GM23338 (cell line): ENCODE results near the gene ADPRHL1. TPM values are rescaled to one million over a fixed set of nuclear protein-coding genes. Genes with fewer than 3 reads are reported as not detected.

Source experiments
- ATAC-seq: fragments of 200-7000 bp; cut with Tn5 transposase; 3 replicates; pipeline ENCODE4 v1.9.1; 2020
- DNase-seq: peaks from one replicate; pipeline ENCODE4 v3.0.0-alpha.2; 2015; ENCODE audit warnings: low spot score
- H2AFZ ChIP-seq: fragments of 200-600 bp; sonication (generic); 2 replicates; pipeline ENCODE4 v1.8.0; 2016; ENCODE audit warnings: antibody characterized with exemption, mild to moderate bottlenecking, moderate library complexity
- H3F3A ChIP-seq: fragments of 200-600 bp; sonication (generic); replicated peaks from 2 replicates; pipeline ENCODE4 v1.8.0; 2017; ENCODE audit warnings: antibody characterized with exemption, mixed run types, low read depth
- H3K27ac ChIP-seq: fragments of 200-600 bp; sonication (generic); 2 replicates; pipeline ENCODE4 v1.6.1; 2016; ENCODE audit warnings: low read depth
- H3K27me3 ChIP-seq: fragments of 200-600 bp; sonication (generic); 2 replicates; pipeline ENCODE4 v1.8.0; 2016; ENCODE audit warnings: mild to moderate bottlenecking, mixed run types, moderate library complexity; ENCODE audit not compliant: insufficient read depth
- H3K36me3 ChIP-seq: fragments of 200-600 bp; sonication (generic); 2 replicates; pipeline ENCODE4 v1.8.0; 2016; ENCODE audit warnings: mild to moderate bottlenecking; ENCODE audit not compliant: insufficient read depth
- H3K4me1 ChIP-seq: fragments of 200-600 bp; sonication (generic); 2 replicates; pipeline ENCODE4 v1.8.0; 2016; ENCODE audit warnings: mild to moderate bottlenecking, moderate library complexity; ENCODE audit not compliant: insufficient read depth
- H3K4me2 ChIP-seq: fragments of 200-600 bp; sonication (generic); 2 replicates; pipeline ENCODE4 v1.7.1; 2017; ENCODE audit warnings: mixed run types
- H3K4me3 ChIP-seq: fragments of 200-600 bp; sonication (generic); 2 replicates; pipeline ENCODE4 v1.6.1; 2016; ENCODE audit warnings: mixed run types
- H3K79me2 ChIP-seq: fragments of 200-600 bp; sonication (generic); replicated peaks from 2 replicates; pipeline ENCODE4 v1.8.0; 2017; ENCODE audit warnings: mild to moderate bottlenecking; ENCODE audit not compliant: insufficient read depth
- H3K9me2 ChIP-seq: fragments of 200-600 bp; sonication (generic); 2 replicates; pipeline ENCODE4 v1.8.0; 2017; ENCODE audit not compliant: insufficient read depth
- H4K20me1 ChIP-seq: fragments of 200-600 bp; sonication (generic); replicated peaks from 2 replicates; pipeline ENCODE4 v1.8.0; 2017; ENCODE audit warnings: mild to moderate bottlenecking; ENCODE audit not compliant: insufficient read depth
- H3K27ac Mint-ChIP-seq: 2 replicates; pipeline ENCODE4 v1.8.0; 2020; ENCODE audit warnings: inconsistent platforms, mild to moderate bottlenecking, moderate library complexity, mixed read lengths
- H3K27me3 Mint-ChIP-seq: 3 replicates; pipeline ENCODE4 v1.8.0; 2022; ENCODE audit warnings: low read depth, mild to moderate bottlenecking, moderate library complexity, mixed read lengths, inconsistent platforms; ENCODE audit not compliant: insufficient read depth, poor library complexity
- H3K36me3 Mint-ChIP-seq: 3 replicates; pipeline ENCODE4 v1.8.0; 2021; ENCODE audit warnings: low read depth, mild to moderate bottlenecking, inconsistent platforms, moderate library complexity, mixed read lengths
- H3K4me1 Mint-ChIP-seq: 3 replicates; pipeline ENCODE4 v1.8.0; 2020; ENCODE audit warnings: mild to moderate bottlenecking, inconsistent platforms, mixed read lengths
- H3K4me3 Mint-ChIP-seq: 3 replicates; pipeline ENCODE4 v1.8.0; 2021; ENCODE audit warnings: moderate library complexity, mild to moderate bottlenecking, inconsistent platforms, mixed read lengths
- H3K9me3 Mint-ChIP-seq: 3 replicates; pipeline ENCODE4 v1.8.0; 2020; ENCODE audit warnings: moderate library complexity, mild to moderate bottlenecking, inconsistent platforms, mixed read lengths
- CREB1 ChIP-seq: fragments of 250-450 bp; sonication (Bioruptor Pico); IDR thresholded peaks from 2 replicates; pipeline ENCODE4 v1.5.0; 2020; ENCODE audit warnings: low read depth, mild to moderate bottlenecking, moderate library complexity
- EZH2 ChIP-seq: fragments of 200-600 bp; sonication (generic); IDR thresholded peaks from one replicate; pipeline ENCODE4 v1.8.0; 2017; ENCODE audit warnings: antibody characterized with exemption, mild to moderate bottlenecking, low read depth; ENCODE audit not compliant: unreplicated experiment
- EZH2phosphoT487 ChIP-seq: fragments of 200-600 bp; sonication (generic); IDR thresholded peaks from one replicate; pipeline ENCODE4 v1.8.1; 2018; ENCODE audit warnings: antibody characterized with exemption; ENCODE audit not compliant: unreplicated experiment
- JUNB ChIP-seq: IDR thresholded peaks from one replicate; pipeline ENCODE4 v1.6.1; 2016; ENCODE audit warnings: antibody characterized with exemption; ENCODE audit not compliant: unreplicated experiment
- NANOG ChIP-seq: IDR thresholded peaks from 2 replicates; pipeline ENCODE4 v1.6.1; 2016; ENCODE audit warnings: antibody characterized with exemption, borderline replicate concordance
- POLR2AphosphoS5 ChIP-seq: IDR thresholded peaks from 2 replicates; pipeline ENCODE4 v1.6.1; 2016; ENCODE audit warnings: antibody characterized with exemption, low read depth
- STAT1 ChIP-seq: IDR thresholded peaks from one replicate; pipeline ENCODE4 v1.6.1; 2016; ENCODE audit warnings: antibody characterized with exemption; ENCODE audit not compliant: unreplicated experiment
- ZNF114 ChIP-seq: fragments of 250-450 bp; sonication (Bioruptor Pico); IDR thresholded peaks from 2 replicates; pipeline ENCODE4 v1.5.0; 2020; ENCODE audit warnings: mild to moderate bottlenecking, moderate library complexity
- ZNF331 ChIP-seq: fragments of 250-450 bp; sonication (Bioruptor Pico); IDR thresholded peaks from 2 replicates; pipeline ENCODE4 v1.5.0; 2020; ENCODE audit warnings: low read depth, mild to moderate bottlenecking, moderate library complexity
- polyA plus RNA-seq: library from polyadenylated mRNA; unstranded; fragments of >200 nt; fragmentation: Nextera tagmentation; extraction: Ambion mirVana; gene quantifications from 2 replicates; pipeline ENCODE4 v1.2.1, GENCODE V29; 2016
- total RNA-seq: library from RNA; depleted of rRNA; stranded (reverse); fragments of >200 nt; shearing (Covaris generic); gene quantifications from 2 replicates; pipeline ENCODE4 v1.2.3, GENCODE V29; 2014
- TF ChIP-seq, protein P1 (sequence below): fragments of 250-450 bp; sonication (Bioruptor Pico); IDR thresholded peaks from 2 replicates; pipeline ENCODE4 v1.5.0; 2020; ENCODE audit warnings: mild to moderate bottlenecking, moderate library complexity
- TF ChIP-seq, protein P2 (sequence below): IDR thresholded peaks from 2 replicates; pipeline ENCODE4 v1.6.1; 2016; ENCODE audit warnings: antibody characterized with exemption
- TF ChIP-seq, protein P3 (sequence below), 2 experiments: fragments of 200-600 bp in 1 of 2; sonication (generic) in 1 of 2; conservative IDR thresholded peaks; 2 replicates each; pipeline versions ENCODE4 v1.5.1 to v1.6.1; 2016 to 2017; ENCODE audit warnings: antibody characterized with exemption in 2 of 2, low read depth in 2 of 2, mild to moderate bottlenecking in 2 of 2, moderate library complexity in 1 of 2
- TF ChIP-seq, protein P4 (sequence below): IDR thresholded peaks from one replicate; pipeline ENCODE4 v1.6.1; 2018; ENCODE audit warnings: antibody characterized with exemption; ENCODE audit not compliant: unreplicated experiment

ADPRHL1 gene
- total and polyA plus RNA-seq, 2 experiments from 2014 or later, result 0.80 to 1.0 TPM

DNA sequence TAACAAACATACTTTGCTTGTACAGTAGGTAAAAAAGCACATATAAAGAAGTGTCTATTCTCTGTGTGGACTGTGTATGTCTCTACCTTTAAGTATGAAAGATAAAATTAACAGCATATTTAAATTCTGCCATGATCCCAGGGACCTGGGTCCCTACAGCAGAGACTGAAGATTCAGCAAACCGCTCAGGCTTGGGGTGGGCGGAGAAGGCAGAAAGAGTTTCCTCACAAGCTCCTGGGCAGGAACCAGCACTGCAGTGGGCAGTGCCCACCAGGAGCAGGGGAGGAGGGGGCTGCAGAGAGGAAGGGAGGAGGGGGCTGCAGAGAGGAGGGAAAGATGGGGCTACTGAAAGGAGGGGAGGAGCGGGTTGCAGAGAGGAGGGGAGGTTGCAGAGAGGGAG is 44.7 kb downstream of the ADPRHL1 start:
- Histone ChIP-seq H3K36me3 (no peaks in the 10 kb centered on the region), H3K4me3 (no peak overlapping the region), H3K9me2 (no peaks in the 10 kb centered on the region), H3F3A (no peaks in the 10 kb centered on the region), H3K27me3 (no peaks in the 10 kb centered on the region), H3K4me2 (no peak overlapping the region), H3K27ac (no peak overlapping the region), H4K20me1 (no peaks in the 10 kb centered on the region), H3K79me2 (no peaks in the 10 kb centered on the region), H3K4me1 (no peaks in the 10 kb centered on the region), H2AFZ (no peak overlapping the region)
- H3K4me3 Mint-ChIP-seq, result no peak overlapping the region
- H3K36me3 Mint-ChIP-seq, result no peaks in the 10 kb centered on the region
- ATAC-seq (no peak), DNase-seq (no peak)
- TF ChIP-seq JUNB (no peak), POLR2AphosphoS5 (no peak), ZNF114 (no peak), CREB1 (CRISPR knock-in tag) (no peak), STAT1 (no peak), EZH2 (no peak), EZH2phosphoT487 (no peak), NANOG (no peak), ZNF331 (CRISPR knock-in tag) (no peak)
- TF ChIP-seq, protein P1, sequence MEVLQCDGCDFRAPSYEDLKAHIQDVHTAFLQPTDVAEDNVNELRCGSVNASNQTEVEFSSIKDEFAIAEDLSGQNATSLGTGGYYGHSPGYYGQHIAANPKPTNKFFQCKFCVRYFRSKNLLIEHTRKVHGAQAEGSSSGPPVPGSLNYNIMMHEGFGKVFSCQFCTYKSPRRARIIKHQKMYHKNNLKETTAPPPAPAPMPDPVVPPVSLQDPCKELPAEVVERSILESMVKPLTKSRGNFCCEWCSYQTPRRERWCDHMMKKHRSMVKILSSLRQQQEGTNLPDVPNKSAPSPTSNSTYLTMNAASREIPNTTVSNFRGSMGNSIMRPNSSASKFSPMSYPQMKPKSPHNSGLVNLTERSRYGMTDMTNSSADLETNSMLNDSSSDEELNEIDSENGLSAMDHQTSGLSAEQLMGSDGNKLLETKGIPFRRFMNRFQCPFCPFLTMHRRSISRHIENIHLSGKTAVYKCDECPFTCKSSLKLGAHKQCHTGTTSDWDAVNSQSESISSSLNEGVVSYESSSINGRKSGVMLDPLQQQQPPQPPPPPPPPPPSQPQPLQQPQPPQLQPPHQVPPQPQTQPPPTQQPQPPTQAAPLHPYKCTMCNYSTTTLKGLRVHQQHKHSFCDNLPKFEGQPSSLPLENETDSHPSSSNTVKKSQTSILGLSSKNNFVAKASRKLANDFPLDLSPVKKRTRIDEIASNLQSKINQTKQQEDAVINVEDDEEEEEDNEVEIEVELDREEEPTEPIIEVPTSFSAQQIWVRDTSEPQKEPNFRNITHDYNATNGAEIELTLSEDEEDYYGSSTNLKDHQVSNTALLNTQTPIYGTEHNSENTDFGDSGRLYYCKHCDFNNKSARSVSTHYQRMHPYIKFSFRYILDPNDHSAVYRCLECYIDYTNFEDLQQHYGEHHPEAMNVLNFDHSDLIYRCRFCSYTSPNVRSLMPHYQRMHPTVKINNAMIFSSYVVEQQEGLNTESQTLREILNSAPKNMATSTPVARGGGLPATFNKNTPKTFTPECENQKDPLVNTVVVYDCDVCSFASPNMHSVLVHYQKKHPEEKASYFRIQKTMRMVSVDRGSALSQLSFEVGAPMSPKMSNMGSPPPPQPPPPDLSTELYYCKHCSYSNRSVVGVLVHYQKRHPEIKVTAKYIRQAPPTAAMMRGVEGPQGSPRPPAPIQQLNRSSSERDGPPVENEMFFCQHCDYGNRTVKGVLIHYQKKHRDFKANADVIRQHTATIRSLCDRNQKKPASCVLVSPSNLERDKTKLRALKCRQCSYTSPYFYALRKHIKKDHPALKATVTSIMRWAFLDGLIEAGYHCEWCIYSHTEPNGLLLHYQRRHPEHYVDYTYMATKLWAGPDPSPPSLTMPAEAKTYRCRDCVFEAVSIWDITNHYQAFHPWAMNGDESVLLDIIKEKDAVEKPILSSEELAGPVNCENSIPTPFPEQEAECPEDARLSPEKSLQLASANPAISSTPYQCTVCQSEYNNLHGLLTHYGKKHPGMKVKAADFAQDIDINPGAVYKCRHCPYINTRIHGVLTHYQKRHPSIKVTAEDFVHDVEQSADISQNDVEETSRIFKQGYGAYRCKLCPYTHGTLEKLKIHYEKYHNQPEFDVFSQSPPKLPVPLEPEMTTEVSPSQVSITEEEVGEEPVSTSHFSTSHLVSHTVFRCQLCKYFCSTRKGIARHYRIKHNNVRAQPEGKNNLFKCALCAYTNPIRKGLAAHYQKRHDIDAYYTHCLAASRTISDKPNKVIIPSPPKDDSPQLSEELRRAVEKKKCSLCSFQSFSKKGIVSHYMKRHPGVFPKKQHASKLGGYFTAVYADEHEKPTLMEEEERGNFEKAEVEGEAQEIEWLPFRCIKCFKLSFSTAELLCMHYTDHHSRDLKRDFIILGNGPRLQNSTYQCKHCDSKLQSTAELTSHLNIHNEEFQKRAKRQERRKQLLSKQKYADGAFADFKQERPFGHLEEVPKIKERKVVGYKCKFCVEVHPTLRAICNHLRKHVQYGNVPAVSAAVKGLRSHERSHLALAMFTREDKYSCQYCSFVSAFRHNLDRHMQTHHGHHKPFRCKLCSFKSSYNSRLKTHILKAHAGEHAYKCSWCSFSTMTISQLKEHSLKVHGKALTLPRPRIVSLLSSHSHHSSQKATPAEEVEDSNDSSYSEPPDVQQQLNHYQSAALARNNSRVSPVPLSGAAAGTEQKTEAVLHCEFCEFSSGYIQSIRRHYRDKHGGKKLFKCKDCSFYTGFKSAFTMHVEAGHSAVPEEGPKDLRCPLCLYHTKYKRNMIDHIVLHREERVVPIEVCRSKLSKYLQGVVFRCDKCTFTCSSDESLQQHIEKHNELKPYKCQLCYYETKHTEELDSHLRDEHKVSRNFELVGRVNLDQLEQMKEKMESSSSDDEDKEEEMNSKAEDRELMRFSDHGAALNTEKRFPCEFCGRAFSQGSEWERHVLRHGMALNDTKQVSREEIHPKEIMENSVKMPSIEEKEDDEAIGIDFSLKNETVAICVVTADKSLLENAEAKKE, result no peak
- TF ChIP-seq, protein P2, sequence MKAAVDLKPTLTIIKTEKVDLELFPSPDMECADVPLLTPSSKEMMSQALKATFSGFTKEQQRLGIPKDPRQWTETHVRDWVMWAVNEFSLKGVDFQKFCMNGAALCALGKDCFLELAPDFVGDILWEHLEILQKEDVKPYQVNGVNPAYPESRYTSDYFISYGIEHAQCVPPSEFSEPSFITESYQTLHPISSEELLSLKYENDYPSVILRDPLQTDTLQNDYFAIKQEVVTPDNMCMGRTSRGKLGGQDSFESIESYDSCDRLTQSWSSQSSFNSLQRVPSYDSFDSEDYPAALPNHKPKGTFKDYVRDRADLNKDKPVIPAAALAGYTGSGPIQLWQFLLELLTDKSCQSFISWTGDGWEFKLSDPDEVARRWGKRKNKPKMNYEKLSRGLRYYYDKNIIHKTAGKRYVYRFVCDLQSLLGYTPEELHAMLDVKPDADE, result no peak
- TF ChIP-seq, protein P3, sequence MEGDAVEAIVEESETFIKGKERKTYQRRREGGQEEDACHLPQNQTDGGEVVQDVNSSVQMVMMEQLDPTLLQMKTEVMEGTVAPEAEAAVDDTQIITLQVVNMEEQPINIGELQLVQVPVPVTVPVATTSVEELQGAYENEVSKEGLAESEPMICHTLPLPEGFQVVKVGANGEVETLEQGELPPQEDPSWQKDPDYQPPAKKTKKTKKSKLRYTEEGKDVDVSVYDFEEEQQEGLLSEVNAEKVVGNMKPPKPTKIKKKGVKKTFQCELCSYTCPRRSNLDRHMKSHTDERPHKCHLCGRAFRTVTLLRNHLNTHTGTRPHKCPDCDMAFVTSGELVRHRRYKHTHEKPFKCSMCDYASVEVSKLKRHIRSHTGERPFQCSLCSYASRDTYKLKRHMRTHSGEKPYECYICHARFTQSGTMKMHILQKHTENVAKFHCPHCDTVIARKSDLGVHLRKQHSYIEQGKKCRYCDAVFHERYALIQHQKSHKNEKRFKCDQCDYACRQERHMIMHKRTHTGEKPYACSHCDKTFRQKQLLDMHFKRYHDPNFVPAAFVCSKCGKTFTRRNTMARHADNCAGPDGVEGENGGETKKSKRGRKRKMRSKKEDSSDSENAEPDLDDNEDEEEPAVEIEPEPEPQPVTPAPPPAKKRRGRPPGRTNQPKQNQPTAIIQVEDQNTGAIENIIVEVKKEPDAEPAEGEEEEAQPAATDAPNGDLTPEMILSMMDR (conservative IDR thresholded peaks at IDR 0.05; ENCODE audit: low read depth in 2 of 2), result no peak
- TF ChIP-seq, protein P4, sequence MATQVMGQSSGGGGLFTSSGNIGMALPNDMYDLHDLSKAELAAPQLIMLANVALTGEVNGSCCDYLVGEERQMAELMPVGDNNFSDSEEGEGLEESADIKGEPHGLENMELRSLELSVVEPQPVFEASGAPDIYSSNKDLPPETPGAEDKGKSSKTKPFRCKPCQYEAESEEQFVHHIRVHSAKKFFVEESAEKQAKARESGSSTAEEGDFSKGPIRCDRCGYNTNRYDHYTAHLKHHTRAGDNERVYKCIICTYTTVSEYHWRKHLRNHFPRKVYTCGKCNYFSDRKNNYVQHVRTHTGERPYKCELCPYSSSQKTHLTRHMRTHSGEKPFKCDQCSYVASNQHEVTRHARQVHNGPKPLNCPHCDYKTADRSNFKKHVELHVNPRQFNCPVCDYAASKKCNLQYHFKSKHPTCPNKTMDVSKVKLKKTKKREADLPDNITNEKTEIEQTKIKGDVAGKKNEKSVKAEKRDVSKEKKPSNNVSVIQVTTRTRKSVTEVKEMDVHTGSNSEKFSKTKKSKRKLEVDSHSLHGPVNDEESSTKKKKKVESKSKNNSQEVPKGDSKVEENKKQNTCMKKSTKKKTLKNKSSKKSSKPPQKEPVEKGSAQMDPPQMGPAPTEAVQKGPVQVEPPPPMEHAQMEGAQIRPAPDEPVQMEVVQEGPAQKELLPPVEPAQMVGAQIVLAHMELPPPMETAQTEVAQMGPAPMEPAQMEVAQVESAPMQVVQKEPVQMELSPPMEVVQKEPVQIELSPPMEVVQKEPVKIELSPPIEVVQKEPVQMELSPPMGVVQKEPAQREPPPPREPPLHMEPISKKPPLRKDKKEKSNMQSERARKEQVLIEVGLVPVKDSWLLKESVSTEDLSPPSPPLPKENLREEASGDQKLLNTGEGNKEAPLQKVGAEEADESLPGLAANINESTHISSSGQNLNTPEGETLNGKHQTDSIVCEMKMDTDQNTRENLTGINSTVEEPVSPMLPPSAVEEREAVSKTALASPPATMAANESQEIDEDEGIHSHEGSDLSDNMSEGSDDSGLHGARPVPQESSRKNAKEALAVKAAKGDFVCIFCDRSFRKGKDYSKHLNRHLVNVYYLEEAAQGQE, result no peak
- peaks cover 17% of the 10 kb centered on the region for H3K27me3 Mint-ChIP-seq
- no peak overlapping the region; the same call in 1 of the 2 replicates for H3K27ac Mint-ChIP-seq
- no peaks in the 10 kb centered on the region; the same call in 2 of the 3 replicates for H3K4me1 Mint-ChIP-seq
- H3K9me3 Mint-ChIP-seq, result peaks cover 3% of the 10 kb centered on the region; the same call in 2 of the 3 replicates
